NCI-H146 (cell line): ENCODE measurements around the gene ZNHIT2.

Source experiments
- DNase-seq: peaks from one replicate; lab custom pipeline; 2025; lab: John Stamatoyannopoulos, UW

ZNHIT2 gene

GRCh38 chr11:65134240-65134951, 16.9 kb upstream of the ZNHIT2 start, which contains the start of gene SYVN1:
SYVN1 (minus strand) TSS chr11:65134519; CDS start chr11:65133601, 918 bp downstream.
- DNase-seq, result peak; percentile 91

- no peak for DNase-seq
Observed at GRCh38 chr11:65133724-65134123, 16.2 kb upstream of the ZNHIT2 start.

GRCh38 chr11:65132988-65133700, 15.6 kb upstream of the ZNHIT2 start:
- peak; percentile 55 for DNase-seq

- no peak for DNase-seq
Observed at GRCh38 chr11:65132238-65132987, 14.9 kb upstream of the ZNHIT2 start.

- DNase-seq, result no peak
Observed at GRCh38 chr11:65131895-65132237, 14.4 kb upstream of the ZNHIT2 start.

- DNase-seq, result no peak
Observed at GRCh38 chr11:65131417-65131776, 13.9 kb upstream of the ZNHIT2 start.

GRCh38 chr11:65130631-65131416, 13.3 kb upstream of the ZNHIT2 start:
- DNase-seq, result no peak

- no peak for DNase-seq
Observed at GRCh38 chr11:65129649-65130441, 12.3 kb upstream of the ZNHIT2 start.

GRCh38 chr11:65128182-65129145, 11.0 kb upstream of the ZNHIT2 start:
- no peak for DNase-seq

- DNase-seq, result no peak
Observed at GRCh38 chr11:65127473-65128181, 10.1 kb upstream of the ZNHIT2 start.

- no peak for DNase-seq
Observed at GRCh38 chr11:65126624-65127274, 9.2 kb upstream of the ZNHIT2 start.

GRCh38 chr11:65125197-65126056, 7.9 kb upstream of the ZNHIT2 start:
- DNase-seq, result no peak

GRCh38 chr11:65124480-65125196, 7.1 kb upstream of the ZNHIT2 start:
- DNase-seq, result no peak

- DNase-seq, result peak; percentile 98
Observed at GRCh38 chr11:65121865-65122696, 4.6 kb upstream of the ZNHIT2 start, which contains the start of the genes FAU and MRPL49. FAU (minus strand) TSS chr11:65122134; CDS start chr11:65121813, 321 bp downstream. MRPL49 (plus strand) TSS chr11:65122321; CDS start chr11:65122347, 26 bp downstream.

GRCh38 chr11:65121447-65121864, 4.0 kb upstream of the ZNHIT2 start:
- DNase-seq, result peak; percentile 15

- no peak for DNase-seq
Observed at GRCh38 chr11:65120831-65121230, 3.3 kb upstream of the ZNHIT2 start.
